Mesothelial cell of epicardium (in vitro differentiated cells): ENCODE data around the gene ZNF500. TPM values are rescaled to one million over a fixed set of nuclear protein-coding genes. Genes with fewer than 3 reads are reported as not detected.

Experiments used
- DNase-seq, 2 experiments: peaks; one replicate each; pipeline ENCODE4 v3.0.0; 2021; ENCODE audit warnings: low spot score in 2 of 2; ENCODE audit not compliant: unreplicated experiment in 2 of 2
- H3K27ac Mint-ChIP-seq: 2 replicates; pipeline ENCODE4 v1.8.0; 2021; ENCODE audit warnings: mixed read lengths
- H3K27me3 Mint-ChIP-seq: 2 replicates; pipeline ENCODE4 v1.8.0; 2021; ENCODE audit warnings: low read depth, mixed read lengths
- H3K36me3 Mint-ChIP-seq: 2 replicates; pipeline ENCODE4 v1.8.0; 2021; ENCODE audit warnings: mixed read lengths
- H3K4me1 Mint-ChIP-seq: 2 replicates; pipeline ENCODE4 v1.8.0; 2021; ENCODE audit warnings: mixed read lengths
- H3K4me3 Mint-ChIP-seq: 2 replicates; pipeline ENCODE4 v1.8.0; 2021; ENCODE audit warnings: mild to moderate bottlenecking, moderate library complexity, mixed read lengths
- H3K9me3 Mint-ChIP-seq: 2 replicates; pipeline ENCODE4 v1.8.0; 2021; ENCODE audit warnings: mixed read lengths
- CTCF ChIP-seq: fragments of 200-600 bp; sonication (generic); IDR thresholded peaks from one replicate; pipeline ENCODE4 v1.5.0; 2021; ENCODE audit warnings: antibody characterized with exemption; ENCODE audit not compliant: unreplicated experiment
- total RNA-seq: library from RNA; stranded (reverse); gene quantifications from 3 replicates; pipeline ENCODE4 v1.2.1, GENCODE V29; 2021

Gene ZNF500
- total RNA-seq, 1 donor from 2014 or later: 29.8 TPM

DNA sequence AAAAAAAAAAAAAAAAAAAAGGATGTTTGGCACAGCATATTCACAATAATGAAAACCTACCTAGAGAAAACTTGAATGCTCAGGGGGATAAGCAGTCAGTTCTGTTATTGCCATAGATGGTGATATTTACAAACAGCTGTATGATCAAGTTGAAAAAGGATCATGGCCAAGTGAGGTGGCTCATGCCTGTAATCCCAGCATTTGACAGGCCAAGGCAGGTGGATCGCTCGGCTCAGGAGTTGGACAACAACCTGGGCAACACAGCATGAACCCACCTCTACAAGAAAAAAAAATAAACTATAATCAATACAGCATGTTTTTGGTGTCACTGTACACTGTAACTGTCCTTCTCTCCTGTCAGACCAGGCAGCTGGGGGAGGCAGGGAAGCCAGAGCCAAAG lies 52.0 kb downstream of the ZNF500 start:
- peaks cover 27% of the 10 kb centered on the region for H3K36me3 Mint-ChIP-seq

DNA sequence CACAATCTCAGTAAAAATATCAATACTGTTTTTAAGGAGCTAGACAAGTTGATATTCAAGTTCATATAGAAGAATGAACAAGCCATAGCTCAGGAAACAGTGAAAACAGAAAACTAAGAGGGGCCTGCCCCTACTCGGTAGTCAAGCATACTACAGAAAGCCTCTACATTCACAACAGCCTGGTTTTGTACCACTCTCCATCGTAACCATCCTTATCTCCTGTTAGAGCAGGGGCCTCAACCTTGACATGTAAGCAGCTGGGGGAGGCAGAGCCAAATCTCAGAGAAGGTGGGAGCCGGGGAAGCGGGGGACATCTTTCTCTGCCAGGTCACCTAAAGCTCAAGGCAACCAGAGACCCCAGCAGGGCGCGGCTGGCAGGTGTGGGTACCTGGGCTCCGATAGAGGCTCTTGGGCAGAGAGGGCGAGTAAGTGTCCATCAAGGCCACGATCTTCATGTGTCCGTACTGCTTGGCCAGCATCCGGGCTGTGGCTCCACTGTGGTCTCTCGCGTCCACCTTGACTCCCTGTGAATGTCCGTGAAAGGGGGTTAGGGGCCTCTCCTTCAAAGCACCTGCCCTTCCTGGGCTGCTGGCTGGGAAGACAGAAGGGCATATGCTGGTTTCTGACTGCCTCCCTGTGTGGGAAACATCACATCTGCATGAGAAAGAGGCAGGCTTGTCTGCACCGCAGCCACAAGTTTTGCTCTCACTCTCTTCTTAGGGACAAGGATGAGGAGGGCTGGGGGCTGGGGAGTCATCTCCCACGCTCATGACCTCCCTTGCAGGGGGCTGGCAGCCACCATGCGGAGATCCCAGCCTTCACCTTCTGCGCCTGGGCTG lies 53.1 kb downstream of the ZNF500 start:
- H3K36me3 Mint-ChIP-seq: peaks cover 32% of the 10 kb centered on the region
- H3K4me3 Mint-ChIP-seq: no peak overlapping the region
- DNase-seq: no peak
- no peak overlapping the region for H3K27ac Mint-ChIP-seq
- no peaks in the 10 kb centered on the region for H3K9me3 Mint-ChIP-seq
- no peak for TF ChIP-seq CTCF
- no peaks in the 10 kb centered on the region for H3K4me1 Mint-ChIP-seq
- H3K27me3 Mint-ChIP-seq: no peaks in the 10 kb centered on the region

More for the DNA sequence above, 52.0 kb downstream of the ZNF500 start:
- Mint-ChIP-seq H3K27ac (no peak overlapping the region), H3K27me3 (no peaks in the 10 kb centered on the region), H3K4me1 (no peaks in the 10 kb centered on the region), H3K9me3 (no peaks in the 10 kb centered on the region), H3K4me3 (no peak overlapping the region)
- no peak for DNase-seq
- TF ChIP-seq CTCF: no peak

DNA sequence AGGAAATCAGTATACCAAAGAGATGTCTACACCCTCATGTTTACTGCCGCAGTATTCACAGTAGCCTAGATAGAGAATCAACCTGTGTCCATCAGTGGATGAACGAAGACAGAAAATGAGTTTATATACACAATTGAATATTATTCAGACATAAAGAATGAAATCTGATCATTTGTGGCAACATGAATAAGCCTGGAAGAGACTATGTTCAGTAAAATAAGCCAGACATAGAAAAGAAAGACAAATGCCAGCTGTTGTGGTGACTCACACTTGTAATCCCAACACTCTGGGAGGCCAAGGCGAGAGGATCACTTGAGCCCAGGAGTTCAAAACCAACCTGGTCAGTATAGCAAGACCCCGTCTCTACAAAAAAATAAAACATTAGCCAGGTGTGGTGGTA lies 57.5 kb downstream of the ZNF500 start:
- H3K27me3 Mint-ChIP-seq: no peaks in the 10 kb centered on the region
- no peak overlapping the region for H3K27ac Mint-ChIP-seq
- no peaks in the 10 kb centered on the region for H3K9me3 Mint-ChIP-seq
- H3K4me1 Mint-ChIP-seq: no peaks in the 10 kb centered on the region
- no peak for TF ChIP-seq CTCF
- H3K36me3 Mint-ChIP-seq: peaks cover 45% of the 10 kb centered on the region
- DNase-seq: no peak
- no peak overlapping the region for H3K4me3 Mint-ChIP-seq

GRCh38 chr16:4706871-4707270 lies 60.1 kb downstream of the ZNF500 start:
- Mint-ChIP-seq H3K27ac (no peak overlapping the region), H3K27me3 (no peaks in the 10 kb centered on the region), H3K4me1 (no peaks in the 10 kb centered on the region), H3K9me3 (no peaks in the 10 kb centered on the region), H3K4me3 (no peak overlapping the region), H3K36me3 (peaks cover 31% of the 10 kb centered on the region)
- no peak for TF ChIP-seq CTCF
- no peak for DNase-seq

GRCh38 chr16:4704913-4705312 lies 62.0 kb downstream of the ZNF500 start:
- no peak for TF ChIP-seq CTCF
- H3K27me3 Mint-ChIP-seq: no peaks in the 10 kb centered on the region
- H3K9me3 Mint-ChIP-seq: no peaks in the 10 kb centered on the region
- peaks cover 27% of the 10 kb centered on the region for H3K36me3 Mint-ChIP-seq
- H3K4me1 Mint-ChIP-seq: no peaks in the 10 kb centered on the region
- no peak overlapping the region for H3K27ac Mint-ChIP-seq
- DNase-seq: no peak
- no peak overlapping the region for H3K4me3 Mint-ChIP-seq
